GM19372 (cell line): ENCODE measurements around the gene ACSL1.

ENCODE experiments used
- ATAC-seq: cut with Tn5 transposase; IDR thresholded peaks from one replicate; pipeline ENCODE4 v1.9.1; 2021; ENCODE audit warnings: mild to moderate bottlenecking, low read depth, moderate library complexity; ENCODE audit not compliant: unreplicated experiment

The ACSL1 gene

DNA sequence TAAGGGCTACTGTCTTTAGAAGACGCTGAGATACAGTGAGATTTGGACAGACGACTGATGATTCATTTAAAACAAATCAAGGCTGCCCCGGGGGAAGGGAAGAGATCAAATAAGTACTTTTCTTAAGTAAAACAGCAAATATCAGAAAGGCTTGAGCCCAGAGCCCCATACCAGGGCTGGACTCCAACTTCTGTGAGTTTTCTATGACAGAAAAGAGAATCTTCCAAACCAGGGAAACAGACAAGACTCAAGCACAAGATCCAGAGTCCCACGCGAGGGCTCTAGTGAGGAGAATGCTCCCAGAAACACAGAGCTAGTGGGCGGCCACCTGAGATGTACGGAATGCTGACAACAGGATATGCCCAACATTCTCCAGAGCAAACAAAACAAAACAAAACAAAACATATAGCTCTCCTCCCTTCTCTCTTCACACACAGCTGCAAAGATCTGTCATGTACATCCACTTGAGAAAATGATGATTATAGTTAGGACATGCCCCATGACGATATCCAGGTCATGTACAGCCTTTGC, 13.1 kb downstream of the ACSL1 start:
- ATAC-seq: no peak

DNA sequence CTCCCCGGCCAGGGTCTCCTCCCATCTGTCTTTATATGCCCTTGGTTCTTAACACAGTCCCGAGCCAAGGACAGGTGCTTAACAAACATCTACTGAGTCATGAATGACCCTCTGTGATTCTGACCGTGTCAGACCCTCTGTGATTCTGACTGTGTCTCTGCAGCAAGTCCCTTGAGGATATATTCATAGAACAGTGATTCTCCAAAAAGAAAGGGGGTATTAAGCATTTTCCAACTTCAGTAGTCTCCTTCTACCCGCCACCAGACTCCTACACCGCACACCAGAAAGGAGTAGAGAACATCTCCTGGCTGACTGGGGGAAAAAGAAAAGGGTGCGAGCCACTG, 13.6 kb downstream of the ACSL1 start:
- no peak for ATAC-seq

DNA sequence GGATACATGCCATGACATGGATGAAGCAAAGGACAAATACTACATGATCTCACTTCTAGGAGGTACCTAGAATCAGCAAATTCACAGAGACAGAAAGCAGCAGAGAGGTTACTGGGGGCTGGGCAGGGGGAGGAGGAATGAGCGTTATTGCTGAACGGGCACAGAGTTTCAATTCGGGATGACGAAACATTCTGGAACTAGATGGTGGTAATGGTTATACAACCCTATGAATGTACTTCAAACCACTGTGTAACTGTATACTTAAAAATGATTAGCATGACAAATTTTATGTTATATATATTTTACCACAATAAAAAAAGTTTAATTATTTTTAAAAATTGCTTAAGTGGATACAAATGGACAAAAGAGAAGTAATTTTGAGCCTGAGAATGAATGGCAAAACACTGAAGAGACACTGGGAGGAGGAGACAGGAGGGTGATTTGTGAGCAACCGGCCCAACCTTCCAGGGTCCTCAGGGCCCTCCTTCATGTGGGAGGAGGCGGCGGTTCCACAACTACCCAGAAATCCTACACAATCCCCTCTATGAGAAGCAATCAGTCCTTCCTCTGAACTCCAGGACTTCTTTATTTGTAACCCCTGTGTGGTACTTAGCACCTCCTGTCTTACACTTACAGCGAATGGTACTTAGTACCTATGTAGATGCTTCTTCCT, 14.1 kb downstream of the ACSL1 start:
- ATAC-seq: no peak

DNA sequence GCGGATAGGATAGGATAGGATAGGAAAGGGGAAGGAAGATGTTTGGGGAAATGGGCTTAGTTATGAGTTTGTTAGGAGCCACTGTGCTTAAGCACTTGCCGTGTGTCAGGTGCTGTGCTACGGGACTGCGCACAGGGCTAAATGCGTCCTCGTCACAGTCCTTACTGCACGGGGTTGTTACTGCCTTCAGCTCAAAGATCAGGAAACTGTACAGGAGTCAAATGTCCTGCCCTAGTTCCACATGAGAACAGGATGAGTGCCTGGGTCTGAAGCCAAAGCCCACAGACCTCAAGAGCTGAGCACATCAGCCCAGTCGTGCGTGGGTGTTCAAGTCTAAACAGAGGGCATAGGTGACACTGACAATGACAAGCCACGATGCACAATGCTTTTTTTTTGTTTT, 15.0 kb downstream of the ACSL1 start:
- ATAC-seq: no peak

DNA sequence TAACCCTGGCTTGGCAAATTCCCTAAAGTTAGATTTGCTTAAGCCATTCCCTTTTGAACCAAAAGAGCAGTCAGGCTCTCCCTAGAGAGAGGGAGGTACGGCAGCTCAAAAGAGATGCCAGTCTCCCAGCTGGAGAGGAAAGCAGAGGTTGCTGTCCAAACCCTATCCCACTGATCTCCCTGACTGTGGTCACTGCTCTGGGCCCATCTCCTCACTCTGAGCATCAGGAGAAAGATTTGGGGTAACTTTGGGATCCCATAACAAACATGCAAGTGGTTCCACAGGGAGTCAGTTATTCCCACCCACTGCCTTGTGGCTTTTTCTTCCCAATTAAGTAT, 17.1 kb downstream of the ACSL1 start:
- no peak for ATAC-seq

DNA sequence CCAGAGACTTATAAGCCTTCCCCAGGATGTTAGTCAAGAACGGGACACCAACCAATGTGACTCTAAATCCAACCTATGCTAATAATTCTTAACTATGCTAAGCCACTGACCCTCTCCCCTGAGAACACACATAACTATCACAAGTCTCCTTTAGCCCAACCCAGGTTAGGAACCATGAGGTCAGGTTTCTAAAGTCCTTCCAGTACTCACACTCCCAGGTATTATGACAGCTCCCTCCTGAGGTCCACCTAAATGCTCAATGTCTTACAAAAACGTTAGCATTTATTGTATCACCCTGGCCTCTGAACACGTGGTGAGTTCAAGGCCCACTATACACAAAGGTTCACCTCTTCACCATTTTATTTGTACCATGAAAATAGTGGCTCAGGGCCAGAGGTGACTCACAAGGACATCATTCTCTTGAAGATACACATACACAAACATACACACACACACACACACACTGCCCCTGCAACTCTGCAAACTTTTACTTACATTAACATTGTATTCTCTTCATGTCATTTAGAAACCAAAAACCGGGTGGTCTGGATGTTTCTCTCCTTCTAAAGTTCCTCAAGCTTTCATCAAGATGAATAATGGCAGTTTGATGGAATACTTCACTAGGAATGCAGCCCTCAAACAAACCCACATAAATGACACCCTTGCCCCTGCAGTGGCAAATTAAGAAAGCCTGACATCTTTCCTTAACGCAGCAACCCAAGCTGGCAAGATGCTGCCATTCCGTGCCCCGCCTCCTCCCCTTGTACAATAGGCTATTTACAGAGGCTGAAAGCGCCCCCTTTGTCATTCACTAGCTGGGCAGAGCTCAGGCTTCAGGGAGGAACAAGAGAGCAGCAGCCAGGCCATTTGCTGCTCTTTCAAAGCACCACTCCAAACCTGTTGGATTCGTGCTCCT, 17.7 kb downstream of the ACSL1 start:
- no peak for ATAC-seq

DNA sequence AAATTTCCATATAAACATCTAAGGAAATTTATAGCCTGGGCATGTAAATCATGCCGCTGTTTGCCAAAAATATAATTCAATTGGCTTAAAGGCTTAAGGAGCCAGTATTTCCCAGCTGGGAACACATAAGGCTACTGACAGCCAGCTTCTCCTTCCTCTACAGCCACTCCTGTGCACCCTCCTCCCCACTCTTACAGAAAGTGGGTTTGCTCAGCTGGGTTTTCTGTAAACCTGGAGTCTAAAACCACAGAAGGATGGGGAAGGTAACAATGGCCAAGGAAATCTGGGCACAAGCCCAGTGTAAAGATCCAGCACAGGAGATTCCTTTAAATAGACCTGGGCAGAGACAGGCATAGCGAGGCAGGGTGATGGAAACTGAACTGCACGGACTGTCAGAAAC, 18.5 kb downstream of the ACSL1 start:
- ATAC-seq: no peak

DNA sequence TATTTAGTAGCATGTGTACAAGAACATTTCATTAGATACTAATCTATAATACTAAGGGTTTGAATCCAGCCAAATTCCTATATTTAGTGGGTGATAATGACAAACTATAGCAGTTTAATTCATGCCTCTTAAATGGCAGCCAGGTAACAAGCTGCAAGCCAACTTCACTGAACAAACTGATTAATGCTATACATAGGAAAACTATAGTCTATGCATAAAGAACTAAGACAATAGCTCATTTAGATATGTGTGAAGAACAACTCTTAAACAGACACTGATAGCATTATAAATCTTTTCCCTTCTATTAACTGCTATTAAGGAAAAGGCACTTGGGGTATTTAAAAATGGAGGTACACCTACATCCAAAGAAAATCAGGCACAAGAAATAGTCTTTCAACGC, 19.1 kb downstream of the ACSL1 start:
- ATAC-seq: no peak

DNA sequence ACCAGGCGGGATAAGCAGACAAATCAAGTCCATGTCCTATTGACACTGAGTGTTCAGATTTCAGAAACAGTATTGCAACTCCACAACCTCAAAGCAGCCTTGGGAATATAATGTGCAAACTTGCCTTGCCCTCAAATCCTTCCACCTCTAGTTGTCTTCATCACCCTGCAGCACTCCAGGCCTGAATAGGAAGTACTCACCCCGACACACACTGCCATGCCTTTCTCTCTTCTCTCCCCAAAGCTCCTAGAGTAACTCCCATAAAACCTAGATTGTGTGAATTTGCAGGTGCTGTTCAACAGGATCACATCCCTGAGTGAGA, 19.6 kb downstream of the ACSL1 start:
- ATAC-seq: no peak

DNA sequence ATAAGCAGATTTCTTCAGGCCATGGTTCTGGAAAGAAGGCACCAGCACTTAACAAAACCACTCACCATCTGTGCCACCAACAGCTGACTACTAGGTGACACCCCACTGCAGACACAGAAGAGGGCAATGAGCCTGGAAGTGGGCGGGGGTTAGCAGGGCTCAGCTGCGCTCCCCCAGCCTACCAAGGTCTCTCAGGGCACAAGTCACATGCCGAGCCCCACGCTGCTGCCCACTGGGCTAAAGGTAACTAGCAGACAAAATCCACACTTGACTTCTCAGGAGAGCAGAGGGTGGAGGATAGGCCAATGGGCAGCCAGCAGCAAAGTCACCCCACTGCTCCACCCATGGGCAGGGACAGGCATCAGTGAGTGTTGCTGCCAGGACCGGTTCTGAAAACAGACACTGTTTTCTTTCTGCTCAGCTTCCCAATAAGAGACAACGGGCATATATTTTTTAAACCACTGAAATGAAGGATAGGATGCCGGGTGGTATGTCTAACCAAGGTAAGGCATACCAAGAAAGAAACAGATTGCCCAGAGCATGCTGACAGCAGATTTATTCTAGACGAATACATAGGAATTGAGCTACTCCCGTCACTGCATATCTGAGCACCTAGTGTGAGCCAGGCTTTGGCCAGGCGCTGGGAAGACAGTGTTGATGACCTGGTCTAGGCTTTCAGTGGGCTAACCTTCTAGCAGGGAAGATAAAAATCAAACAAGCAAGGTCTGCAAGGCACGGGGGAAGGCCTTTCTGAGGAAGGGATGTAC, 20.1 kb downstream of the ACSL1 start:
- ATAC-seq: no peak

DNA sequence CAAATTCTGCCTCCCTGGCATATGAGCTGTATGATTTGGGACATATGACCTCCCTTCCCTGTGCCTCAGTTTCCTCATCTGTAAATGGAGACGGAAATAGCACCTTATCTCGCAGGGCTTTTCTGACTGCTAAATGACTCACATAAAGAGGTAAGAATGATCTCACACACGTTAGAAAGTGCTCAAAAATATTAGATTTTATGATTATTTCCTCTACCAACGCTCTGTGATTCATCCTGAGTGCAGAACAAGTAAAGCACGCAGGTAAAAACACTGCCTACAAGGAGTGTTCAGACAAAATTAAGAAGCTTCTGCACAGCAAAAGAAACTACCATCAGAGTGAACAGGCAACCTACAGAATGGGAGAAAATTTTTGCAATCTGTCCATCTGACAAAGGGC, 21.1 kb downstream of the ACSL1 start:
- no peak for ATAC-seq

DNA sequence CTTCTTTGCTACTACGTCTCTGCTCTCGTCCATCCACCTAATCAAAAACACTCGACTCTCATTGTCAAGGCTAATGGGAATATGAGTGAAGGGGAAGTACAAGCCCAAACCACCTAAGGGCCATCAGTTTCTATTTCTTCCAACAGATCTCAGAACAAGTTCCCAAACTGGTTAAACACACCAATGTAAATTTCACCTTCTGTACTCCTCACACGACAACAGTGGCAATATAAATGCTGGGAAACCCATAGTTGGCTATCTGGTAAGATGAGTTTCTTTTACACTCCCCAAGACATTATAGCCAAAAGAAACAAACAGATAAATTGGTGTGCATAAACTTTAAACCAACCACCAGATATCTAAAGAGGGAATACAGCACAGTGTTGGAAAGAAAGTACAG, 21.9 kb downstream of the ACSL1 start:
- ATAC-seq: no peak

DNA sequence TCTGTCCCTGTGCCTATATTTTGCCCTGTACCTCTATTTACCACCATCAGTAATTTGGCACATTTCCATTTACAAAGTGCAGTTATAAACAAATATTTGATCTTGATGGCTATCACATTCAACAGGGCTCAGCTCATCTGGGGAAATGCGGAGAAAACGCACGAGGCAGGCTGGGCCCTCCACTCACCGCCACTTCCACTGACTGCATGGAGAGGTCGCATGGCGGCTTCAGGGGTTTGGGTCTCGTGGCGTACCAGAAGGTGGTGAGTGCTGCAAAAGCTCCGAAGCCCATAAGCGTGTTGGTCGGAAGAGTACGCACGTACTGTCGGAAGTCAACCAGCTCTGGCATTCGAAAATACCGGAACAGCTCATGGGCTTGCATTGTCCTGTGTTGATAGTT, 22.6 kb downstream of the ACSL1 start:
- ATAC-seq: no peak

DNA sequence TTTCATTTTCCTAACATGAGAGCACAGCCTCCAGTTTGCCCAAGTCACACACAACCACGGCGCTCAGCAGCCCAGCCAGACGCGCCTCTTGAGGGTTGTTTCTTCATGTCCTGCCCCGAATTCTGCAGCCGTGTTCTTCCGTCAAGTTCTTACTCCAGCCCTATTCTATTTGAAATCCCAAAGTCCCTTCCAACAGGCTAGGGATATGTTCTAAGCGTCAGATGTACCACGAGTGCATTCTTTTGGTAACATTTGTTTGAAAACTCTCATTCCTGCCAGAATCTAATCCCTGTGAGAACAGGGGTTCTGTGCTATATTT, 23.1 kb downstream of the ACSL1 start:
- ATAC-seq: no peak

DNA sequence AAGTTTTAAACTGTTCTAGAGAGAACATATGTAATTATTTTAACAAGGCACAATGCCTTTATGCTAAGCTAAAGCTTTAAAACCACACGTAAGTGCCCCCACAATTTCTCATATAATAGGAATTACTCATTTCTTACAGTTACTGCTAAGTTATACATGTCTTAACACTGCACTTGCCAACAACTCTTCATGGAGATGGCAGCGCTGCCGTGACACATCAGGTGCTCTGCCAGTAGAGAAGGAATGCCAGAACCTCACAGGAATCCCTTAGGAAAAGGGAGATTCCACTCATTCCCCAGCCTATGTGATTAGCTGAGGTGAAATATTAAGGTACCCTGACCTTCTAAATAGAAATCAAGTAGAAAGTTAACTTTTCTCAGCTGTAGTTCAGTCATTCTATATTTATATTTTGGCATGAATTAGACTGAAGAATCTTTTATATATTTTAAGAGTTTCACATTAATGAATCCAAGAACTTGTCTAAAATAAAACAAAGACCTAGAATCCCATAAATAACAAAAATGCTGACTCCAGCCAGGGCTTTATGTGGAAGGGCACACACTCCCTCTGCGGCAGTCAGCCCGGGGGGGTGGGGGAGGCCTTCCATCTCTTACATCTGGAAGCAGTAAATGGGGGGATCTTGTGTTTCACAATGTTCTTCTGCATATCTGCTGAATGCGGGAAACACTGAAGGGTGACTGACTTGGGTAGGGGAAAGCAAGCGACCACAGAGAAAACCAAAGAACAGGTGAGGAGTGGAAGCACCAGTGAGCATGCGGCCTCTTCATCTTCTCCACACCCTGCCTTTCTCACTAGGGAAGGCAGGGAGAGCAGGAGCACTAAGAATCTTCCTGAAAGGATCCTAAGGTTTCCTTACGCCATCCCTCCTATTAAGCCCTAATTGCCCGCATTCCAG, 23.7 kb downstream of the ACSL1 start:
- no peak for ATAC-seq

DNA sequence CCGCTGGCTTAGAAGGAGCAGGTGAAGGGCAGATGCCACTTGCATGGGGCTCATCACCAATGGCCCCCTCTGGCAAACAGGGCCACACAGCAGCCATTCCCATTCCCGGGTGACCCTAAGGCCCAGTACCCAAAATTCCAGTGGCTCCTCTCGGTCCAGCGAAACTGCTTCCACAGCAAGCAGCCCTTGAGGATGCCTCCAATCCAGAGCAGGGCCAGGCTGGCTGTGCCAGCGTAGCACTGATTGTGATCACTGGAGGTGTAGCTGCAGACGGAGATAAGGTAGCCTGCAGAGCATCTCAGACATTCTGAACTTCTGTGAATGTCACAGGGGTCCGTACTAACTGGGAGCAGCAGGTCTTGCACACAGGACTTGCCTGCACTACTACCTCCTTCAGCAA, 27.3 kb downstream of the ACSL1 start:
- ATAC-seq: no peak

DNA sequence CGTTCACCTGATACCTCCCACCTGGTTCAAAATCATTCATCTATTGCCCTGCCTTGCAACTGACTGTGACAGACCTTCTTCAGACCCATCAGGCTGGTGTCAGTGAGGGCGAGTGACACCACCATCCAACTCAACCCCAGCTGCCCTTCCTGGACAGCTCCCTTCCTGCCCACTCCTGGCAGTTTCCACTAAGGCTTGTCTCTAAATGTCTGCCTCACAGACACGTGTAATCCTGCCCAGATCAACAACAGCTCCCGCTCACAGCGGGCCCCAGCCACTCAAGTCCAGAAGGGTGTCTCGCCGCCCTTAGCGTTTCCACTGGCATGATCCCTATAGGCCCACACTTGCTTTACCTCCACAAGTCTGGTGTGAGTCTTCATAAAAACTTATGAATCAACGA, 28.9 kb downstream of the ACSL1 start:
- no peak for ATAC-seq

DNA sequence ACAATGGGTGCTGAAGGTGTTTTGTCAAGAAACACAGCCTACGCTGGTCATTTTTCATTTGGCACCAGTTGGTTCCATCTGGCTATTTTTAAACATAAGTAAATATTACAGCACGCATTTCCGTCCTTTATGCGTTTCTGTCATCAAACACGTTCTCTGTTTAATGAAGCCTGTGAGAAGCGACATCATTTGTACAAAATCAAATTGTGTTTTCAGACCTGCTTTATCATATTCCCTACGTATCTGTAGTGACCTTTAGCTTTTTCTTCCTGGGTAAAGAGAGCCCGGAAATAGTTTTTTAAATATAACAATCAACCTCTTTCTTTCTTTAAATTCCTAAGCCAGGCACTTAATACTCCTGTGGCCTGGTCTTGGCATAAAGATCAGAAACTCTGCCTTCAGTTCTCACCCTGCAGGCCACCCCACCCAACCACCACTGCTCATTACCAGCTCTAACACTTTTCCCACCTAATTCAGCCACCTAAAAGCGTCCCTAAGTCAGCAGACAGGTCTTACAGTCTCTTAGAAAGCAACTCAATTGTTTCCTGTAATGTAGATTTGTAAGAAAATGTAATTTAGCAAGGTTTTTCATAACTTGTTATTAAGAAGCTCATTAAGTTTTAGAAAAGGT, 30.4 kb downstream of the ACSL1 start:
- ATAC-seq: no peak

DNA sequence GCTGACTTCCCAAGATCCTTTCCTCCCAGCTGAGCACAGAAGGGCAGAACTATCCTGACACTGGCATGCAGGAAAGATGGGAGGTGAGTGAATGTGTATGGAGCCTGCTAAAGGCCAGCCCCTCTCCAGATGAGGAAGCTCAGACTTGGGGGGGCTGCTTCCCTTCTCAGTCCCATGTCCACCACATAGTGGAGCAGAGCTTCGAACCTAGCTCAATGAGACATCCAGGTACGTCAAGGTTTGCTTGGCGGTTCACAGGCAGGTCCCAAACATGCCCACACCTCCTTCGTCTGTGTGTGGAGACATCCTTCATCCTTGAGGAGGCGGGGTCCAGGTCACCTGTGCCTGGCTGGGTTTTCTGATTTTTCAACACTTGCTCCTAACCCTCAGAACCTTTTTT, 31.3 kb downstream of the ACSL1 start:
- ATAC-seq: no peak

DNA sequence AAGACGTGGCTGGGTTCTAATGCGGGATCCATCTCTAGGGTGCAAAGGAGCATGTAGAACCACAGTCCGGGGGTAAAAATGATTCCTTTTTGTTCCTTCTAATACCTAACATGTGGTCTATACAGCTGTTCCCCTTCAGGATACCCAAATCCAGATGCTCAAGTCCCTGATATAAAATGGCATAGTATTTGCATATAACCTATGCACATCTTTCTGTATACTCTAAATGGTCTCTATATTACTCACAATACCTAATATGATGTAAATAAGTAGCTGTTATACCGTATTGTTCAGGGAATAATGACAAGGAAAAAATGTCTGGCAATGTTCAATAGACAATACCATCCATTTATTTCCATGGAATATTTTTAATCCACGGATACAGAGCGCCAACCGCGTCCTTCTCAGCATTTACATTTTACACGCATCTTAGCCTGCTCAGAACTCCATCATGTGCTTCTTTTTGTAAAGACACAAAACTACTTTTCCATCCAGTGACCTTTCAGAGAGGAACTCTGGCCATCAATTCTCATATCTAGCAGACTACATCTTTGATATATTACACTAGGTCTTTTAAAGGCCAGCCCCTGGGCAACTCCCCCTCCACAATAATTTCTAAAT, 31.9 kb downstream of the ACSL1 start:
- ATAC-seq: no peak
